Activated naive CD8-positive, alpha-beta T cell treated with anti-CD3 and anti-CD28 coated beads, Interleukin-2, amount 50 U/mL, for 16 hours (primary cell): Measurements from ENCODE around the gene PSMG1.
"Not testable (repeated sequence)": the region's sequence is repeated elsewhere in the genome, so short reads cannot be mapped to it uniquely, and the experiment has no call there.

Source experiments
- DNase-seq: peaks from one replicate; pipeline ENCODE4 v3.0.0-alpha.2; 2020; ENCODE audit warnings: low read depth, low spot score

PSMG1 gene, protein sequence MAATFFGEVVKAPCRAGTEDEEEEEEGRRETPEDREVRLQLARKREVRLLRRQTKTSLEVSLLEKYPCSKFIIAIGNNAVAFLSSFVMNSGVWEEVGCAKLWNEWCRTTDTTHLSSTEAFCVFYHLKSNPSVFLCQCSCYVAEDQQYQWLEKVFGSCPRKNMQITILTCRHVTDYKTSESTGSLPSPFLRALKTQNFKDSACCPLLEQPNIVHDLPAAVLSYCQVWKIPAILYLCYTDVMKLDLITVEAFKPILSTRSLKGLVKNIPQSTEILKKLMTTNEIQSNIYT

GRCh38 chr21:39183272-39184049 is at the start of gene PSMG1:
Gene PSMG1, minus strand, starts transcription at chr21:39183451. Its CDS starts 66 bp downstream, at chr21:39183385.
- DNase-seq = peak; percentile 92

DNA sequence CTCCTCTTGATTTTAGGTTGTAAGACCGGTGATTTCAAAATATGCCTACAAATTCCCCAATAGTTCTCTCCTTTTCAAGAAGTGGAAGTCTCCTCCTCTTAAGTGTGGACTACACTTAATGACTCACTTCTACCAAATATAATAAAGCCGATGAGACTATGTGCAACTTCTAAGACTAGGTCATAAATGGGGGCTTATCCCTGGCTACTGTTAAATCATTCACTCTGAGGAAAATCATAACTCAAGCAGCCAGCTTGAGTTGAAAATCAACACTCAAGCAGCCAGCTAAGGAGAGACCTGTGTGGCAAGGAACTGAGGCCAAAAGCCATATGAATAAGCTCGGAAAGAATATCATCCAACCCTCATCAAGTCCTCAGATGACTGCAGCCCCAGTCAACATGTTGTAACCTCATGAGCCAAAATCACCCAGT is 49.6 kb upstream of the PSMG1 start:
- no peak for DNase-seq

DNA sequence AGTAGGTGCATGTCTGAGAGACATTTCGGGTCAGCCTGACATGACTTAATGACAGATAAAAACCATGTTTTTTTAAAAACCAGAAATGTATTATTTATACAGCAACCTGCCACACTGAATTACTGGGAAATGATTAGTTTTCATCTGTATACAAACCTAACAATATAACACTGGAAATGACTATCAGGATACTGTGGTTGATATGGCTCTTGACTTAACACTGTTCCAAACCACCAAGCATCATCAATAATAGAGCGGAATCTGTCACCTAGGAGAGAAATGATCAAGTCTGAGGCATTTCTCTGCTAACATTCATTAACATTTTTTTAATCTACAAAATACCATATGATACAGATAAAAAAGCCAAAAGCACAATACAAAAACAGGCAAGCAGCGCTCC is 41.7 kb upstream of the PSMG1 start:
- DNase-seq = no peak

GRCh38 chr21:39221997-39222486 is 38.8 kb upstream of the PSMG1 start:
- DNase-seq = no peak

DNA sequence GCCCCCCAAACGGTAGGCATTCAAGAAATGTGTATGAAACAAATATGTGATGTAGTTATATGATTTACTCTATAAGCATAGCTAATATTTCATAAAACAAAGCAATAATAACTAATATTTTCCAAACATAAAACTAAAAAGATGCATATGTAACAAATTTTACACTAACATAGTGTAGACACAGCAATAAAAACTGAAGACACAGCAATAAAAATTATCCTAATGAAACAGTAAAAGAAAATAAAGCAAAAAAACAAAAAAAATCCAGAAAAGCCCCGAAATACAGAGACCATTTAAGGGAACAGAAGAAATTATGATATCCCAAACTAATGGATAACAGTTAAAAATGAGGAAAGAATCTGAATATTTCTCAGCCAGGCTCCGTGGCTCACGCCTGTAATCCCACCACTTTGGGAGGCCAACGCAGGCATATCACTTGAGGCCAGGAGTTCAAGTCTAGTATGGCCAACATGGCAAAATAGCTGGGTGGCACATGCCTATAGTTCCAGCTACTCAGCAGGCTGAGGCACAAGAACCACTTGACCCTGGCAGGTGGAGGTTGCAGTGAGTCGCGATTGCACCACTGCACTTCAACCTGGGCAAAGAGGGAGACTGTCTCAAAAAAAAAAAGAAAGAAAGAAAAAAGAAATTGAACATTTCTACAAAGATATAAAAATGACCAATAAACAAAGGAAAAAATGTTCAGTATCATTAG is 38.2 kb upstream of the PSMG1 start:
- DNase-seq = no peak

- DNase-seq = not testable (repeated sequence)
These were observed 37.6 kb upstream of the PSMG1 start for GRCh38 chr21:39220875-39221274.

DNA sequence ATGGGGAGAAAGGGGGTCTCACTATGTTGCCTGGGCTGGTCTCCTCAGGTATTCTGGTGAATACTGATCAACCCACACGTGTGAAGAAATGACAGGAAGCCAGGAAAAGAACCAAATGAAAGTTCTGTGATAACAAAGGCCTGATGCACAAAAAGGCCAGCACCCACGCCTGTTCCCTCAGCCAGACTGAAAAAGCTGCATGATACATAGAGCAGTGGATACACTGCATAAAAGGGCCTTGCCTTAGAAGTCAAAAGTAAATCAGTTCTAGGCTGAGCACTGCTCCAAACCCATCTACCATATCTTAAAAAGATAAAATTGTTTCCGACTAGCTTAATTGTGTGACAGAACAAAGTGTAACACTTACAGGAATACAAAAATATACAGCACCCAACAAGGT is 36.9 kb upstream of the PSMG1 start:
- no peak for DNase-seq

GRCh38 chr21:39218082-39218409 is 34.8 kb upstream of the PSMG1 start:
- no peak for DNase-seq

GRCh38 chr21:39217356-39218081 is 34.3 kb upstream of the PSMG1 start:
- no peak for DNase-seq

DNA sequence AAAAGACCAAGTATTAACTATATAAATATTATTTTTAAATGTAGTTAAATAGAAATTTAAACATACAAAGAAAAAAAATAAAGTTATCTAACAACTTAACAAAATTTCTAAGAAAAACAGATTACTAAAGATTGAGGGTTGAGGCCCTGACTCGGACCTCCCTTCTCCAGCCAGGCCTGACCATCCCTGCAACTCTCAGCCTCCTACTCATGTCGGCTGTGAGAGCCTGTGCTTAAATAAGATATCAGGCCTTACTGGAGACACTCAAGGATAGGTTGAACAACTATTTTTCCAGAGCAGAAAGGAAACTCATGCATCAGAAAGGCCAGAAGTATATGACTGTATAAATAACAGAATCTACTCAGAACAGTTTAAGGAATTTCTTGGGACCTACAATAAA is 33.0 kb upstream of the PSMG1 start:
- DNase-seq = no peak

GRCh38 chr21:39215078-39215477 is 31.8 kb upstream of the PSMG1 start:
- DNase-seq = no peak

GRCh38 chr21:39209334-39209688 is 26.1 kb upstream of the PSMG1 start:
- DNase-seq = no peak

- no peak for DNase-seq
These were observed 25.5 kb upstream of the PSMG1 start for GRCh38 chr21:39208624-39209333.

DNA sequence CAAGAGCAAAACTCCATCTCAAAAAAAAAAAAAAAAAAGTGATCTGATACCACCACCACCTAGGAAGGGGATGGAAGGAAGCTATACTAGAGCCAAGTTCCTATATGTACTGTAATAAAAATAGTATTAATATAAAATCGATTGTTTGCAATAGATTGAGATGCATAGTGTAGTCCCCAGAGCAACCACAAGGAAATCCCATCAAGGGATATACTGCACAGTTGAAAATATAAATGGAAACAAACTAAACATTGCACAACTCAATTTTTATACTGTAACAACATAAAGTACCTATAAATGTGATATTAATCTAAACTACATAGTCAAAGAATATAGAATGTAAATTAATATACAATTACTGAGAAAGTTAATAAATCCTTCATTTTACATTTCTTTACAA is 20.9 kb upstream of the PSMG1 start:
- no peak for DNase-seq

DNA sequence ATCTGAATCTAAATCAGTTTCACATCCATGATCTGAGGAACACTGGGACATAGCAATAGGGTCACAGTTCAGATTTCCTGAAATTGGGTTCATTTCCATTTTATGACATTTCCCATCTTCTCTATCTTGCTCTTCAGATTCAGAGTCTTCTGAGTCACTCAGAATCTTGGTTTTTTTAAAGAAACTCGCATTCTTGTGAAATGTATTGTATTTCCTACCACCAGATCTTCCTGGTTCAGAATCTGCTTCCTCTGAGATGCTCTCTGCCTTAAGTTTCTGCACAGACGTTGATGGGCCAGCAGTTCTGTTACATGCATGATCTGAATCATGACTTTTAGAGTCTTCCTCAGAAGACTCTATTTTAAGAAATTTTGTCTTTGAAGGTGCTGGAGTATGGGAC is 15.5 kb upstream of the PSMG1 start:
- DNase-seq = no peak

- DNase-seq = no peak
These were observed 14.4 kb upstream of the PSMG1 start for GRCh38 chr21:39197448-39198233.

DNA sequence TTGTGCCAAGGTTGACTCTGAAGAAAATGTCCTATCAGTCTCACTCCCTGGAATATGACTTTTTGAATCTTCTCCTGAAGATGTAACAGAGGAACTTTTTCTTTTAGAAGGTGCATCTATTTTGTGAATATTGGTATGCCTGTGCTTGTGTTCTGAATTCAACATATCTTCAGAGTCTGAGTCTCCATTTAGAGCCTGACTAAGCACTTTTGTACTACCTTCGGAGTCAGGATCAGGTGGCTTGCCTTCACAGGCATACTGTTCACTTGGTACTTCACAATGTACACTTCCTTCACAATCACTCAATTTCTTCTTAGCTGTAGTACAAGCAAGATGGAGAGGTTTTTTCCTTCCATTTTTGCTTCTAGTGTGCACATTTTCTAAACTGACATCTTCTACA is 13.6 kb upstream of the PSMG1 start:
- no peak for DNase-seq

- no peak for DNase-seq
These were observed 13.1 kb upstream of the PSMG1 start for GRCh38 chr21:39196310-39196709.

- DNase-seq = no peak
These were observed 10.1 kb upstream of the PSMG1 start for GRCh38 chr21:39193380-39193779.

- DNase-seq = no peak
These were observed 6.8 kb upstream of the PSMG1 start for GRCh38 chr21:39189857-39190604.
